HG03378 (cell line): ENCODE results near the gene FGF12.
A peak's percentile ranks its signal among the peaks of the same experiment; 100 is the strongest.

Source experiments
- ATAC-seq: cut with Tn5 transposase; IDR thresholded peaks from one replicate; pipeline ENCODE4 v1.9.1; 2021; ENCODE audit warnings: mild to moderate bottlenecking, moderate library complexity; ENCODE audit not compliant: unreplicated experiment

The FGF12 gene

DNA sequence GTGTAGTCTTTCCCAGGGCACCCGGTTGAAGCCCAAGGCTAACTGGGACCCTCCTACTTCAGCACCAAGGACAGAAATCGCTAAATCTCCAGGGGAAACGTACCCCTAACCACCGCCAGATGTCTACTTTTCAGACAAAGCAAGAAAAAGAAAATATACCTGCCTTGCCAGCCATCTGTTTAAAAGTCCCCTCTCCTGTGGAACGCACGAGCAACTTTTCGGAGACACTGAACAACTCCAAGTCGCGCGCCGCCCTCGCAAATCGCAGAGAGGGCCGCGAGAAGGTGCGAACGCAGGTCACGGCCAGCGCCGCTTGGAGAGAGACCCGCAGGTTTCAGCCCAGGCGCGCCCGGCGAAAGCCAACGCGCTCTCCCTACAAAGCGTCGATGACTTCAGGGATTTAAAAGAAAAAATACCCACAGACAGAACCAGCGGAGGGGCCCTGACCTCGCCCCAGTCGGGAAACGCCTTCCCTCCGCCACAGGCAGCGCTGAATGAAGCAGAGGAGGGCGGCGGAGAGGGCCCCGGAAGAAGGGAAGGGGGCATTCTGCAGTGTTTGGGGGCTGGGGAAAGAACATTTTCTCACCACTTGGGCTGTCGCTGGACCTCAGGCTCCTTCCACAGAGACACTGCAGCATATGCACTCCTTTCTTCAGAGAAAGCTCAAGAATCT lies 213.1 kb downstream of the FGF12 start:
- ATAC-seq = no peak

DNA sequence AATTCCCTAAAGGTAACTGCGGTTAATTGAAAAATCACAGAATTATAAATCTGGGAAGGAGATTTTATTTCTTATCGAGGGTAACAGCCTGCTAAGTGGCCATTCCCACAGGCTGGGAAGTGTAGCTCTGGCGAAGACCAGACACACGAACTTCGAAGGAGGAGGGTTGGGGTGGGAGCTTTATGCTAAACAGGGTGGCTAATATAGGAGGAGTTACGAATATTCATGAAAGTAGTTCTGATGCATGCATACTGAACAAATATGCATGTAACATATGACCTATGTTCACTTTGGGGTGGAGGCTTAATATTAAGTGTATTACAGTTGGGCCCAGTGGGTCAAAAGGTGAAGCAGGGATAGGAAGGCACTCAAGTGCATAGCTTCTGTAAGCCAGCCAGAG lies 221.6 kb downstream of the FGF12 start:
- no peak for ATAC-seq

DNA sequence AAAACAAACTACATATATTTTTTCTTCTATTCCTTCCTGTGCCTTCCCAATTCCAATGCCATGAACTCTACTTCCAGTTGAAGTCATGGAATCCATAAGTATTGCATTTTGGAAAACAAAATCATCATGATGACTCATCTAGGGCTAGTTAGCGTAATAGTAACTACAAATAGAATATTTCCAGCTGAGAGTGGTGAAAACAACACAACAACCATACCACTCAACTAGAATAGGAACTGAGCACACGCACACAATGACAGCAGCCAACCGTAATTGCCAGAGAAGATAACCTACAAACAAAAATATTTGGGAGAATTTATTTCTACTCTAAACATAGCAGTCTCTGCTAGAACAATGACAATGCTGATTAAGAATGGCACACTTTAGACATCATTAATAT lies 225.9 kb downstream of the FGF12 start:
- no peak for ATAC-seq

DNA sequence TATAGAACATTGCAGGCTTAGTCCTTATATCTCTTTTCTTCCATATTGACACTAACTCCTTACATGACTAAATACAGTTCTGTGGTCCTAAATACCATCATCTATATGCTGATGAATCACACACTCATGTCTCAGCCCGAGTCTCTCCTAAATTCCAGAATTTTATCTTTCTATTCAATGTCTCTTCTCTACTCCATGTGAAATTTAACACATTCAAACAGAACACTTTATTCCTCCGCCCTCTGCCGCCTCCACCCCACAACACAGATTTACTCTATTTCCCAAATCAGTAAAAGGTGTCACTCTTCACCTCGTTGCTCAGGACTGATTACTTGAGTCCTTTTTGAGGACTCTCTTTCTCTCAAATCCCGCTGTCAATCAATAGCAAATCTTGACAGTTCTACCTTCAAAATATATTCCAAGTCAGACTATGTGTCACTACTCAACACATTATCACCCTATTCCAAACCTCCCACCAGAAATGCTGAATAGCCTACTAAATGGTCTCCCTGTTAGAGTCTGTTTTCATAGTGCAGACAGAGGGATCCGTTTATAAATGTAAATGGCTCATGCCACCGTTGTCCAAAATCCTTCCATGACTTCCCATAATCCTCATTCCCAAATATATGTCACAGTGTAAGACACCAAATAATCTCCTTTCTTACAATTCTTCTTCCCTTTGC lies 230.3 kb downstream of the FGF12 start:
- ATAC-seq = no peak

DNA sequence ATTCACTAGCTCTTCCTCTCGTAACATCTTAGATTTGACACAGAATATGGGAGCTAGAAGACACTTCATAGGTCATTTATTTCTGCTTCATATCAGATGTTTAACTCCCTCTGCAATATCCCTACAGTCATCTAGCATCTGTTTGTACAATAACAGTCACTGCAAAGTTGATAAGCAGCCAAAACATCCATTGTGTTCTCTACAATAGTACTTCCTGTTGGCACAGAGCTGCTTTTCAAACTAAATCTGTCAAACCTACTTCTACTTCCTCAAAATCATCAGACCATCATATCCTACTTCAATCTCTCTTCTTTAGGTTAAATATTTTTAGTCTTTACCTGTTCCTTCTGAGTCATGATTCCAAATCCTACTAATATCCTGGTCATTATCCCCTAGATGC lies 233.2 kb downstream of the FGF12 start:
- peak; percentile 82 for ATAC-seq

DNA sequence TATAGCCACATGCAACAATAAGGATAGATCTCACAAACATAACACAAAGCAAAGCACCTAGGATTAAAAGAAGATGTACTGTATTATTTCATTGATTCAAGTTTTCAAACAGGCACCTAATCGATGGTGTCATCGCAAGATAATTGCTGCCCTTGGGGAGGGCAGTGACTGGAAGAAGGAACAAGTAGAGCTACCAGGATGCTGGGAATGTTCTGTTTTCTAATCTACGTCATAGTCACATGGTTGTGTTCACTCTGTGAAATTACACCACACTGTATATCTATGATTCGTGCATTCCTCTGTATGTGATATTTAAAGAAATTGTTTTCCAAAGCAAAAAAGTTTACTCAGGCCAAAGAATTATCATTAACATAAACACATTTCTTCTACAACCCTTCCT lies 236.6 kb downstream of the FGF12 start:
- no peak for ATAC-seq

DNA sequence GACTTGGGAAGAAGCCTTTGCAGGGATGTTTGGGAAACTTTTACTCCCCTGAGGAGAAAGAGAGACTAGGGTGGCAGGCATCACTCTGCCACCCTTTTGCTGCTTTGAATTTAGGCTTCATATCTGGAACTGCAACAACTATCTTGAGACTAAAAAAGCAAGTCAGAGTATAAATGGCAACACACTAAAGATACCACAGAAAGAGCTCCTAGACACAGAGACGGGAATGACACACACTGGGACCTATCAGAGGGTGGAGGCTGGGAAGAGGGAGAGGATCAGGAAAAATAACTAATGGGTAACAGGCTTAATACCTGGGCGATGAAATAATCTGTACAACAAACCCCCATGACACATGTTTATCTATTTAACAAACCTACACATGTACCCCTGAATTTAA lies 237.8 kb downstream of the FGF12 start:
- no peak for ATAC-seq

DNA sequence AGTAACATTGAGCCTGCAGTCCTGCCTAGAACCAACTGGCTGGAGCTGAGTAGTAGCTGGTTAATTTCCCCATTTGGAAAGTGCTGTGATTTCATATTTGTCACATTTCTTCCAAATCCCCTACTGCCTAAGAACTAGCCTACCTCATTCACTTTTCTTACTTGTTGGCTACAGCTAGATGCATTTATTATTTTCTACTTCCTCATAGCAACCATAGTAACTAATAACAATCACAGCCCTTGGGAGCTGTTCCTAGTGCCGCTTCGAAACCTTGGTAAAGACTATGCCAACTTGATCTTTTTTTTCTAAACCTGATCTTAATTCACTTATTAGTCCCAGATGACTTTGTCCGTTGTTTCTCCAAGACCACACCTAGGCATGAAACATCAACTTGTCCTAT lies 240.3 kb downstream of the FGF12 start:
- ATAC-seq = no peak

DNA sequence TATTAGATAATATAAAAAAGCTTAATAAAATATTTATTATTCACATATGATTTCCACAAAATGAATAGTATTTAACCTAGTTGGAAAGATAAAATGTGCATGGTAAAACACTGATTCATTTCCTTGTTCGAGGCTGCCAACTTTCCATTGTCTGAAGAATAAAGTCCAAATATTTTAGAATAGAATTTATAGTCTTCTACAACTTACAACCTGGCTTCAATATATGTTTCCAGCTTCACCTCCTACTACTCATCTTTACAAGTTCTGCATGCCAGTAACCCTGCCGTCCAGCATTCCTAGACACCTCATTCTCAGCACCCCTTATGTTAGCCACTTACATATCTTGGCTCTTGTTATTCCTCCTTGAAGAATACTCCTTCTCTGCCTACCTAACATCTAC lies 244.5 kb downstream of the FGF12 start:
- no peak for ATAC-seq

DNA sequence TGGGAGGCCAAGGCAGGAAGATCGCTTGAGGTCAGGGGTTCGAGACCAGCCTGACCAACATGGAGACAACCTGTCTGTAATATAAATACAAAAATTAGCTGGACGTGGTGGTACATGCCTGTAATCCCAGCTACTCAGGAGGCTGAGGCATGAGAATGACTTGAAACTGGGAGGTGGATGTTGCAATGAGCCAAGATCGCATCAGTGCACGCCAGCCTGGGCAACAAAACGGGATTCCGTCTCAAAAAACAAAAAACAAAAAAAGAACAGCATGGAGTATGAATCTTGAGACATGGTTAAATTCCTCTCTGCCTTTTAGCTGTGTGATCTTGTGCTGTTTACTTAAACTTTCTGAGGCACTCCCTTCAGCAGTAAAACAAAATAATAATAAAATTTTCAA lies 244.9 kb downstream of the FGF12 start:
- no peak for ATAC-seq

DNA sequence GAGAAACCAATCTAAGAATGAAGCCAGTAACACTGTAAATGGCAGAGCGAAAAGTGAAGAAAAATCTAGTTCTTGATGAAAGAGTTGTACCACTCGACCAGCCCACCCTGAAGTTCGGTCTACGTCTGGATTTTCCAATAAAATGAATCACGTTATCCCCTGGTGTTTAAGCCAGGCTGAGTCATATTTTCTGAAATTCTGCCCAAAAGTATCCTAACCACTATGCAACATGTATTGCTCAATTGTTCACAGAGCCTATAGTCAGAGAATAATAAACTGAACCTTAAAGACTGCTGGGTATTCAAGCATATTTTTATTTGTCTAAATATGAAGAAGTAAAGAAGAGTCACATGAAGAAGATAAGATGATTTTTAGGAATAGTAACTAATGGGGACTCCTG lies 245.7 kb downstream of the FGF12 start:
- ATAC-seq = no peak

DNA sequence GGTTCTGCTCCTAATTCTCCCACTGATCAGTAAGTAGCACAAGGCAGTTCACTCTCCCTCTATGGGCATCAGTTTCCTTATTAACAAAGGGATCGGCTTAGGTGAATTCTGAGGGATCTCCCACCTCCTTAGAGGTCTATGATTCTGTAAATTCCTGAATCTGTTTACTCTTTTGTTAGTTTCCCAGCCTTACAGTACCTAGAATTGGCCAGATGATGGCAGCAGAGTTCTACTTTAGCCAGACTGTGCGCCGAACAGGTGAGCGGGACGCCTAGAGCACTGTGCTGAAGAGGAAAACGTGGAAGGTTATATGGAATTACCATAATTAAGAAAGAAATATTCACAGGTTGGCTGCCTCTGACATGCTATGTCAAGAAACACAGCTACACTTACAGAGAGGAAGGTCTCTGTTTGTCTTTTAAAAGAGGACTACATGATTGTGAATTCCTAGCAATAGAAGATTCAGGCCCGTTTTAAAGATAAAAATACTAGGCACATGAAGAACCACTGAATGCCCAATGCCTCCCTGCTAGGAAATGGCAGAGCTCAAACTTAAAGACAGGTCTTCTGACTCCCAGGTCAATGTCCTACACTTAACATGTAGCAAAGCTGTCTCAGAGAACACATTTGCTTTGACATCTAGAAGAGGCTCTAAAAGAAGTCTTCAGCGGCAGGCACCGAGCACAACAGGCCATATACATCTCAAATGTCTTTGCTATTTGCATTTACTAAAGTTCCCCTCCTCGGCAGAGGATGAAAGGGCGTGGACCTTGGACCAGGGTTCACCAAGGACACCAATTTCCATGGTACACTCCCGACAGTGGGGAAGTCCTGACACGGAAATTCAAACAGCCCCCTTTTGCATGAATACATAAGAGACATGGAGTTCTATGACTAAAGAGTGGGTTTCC lies 259.9 kb downstream of the FGF12 start:
- ATAC-seq = peak; percentile 94

DNA sequence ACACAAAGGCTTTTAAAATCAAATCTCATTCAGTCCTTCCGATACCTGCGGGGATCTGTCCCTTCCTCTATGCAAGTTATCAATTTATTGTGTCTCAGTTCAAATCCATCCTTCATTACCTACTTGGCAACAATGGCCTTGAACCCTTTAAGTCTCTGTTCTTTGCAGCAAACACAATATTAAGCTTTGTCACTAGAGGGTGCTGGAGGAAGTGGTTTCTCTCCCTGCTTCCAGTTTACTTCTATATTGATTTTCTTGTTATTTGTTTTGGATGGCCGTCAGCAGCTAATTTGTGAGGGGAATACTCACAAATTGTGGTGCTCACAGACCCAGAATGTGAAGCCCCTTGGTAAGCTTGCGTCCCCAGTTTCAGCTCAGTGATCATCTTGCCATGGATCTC lies 278.3 kb downstream of the FGF12 start:
- ATAC-seq = no peak

DNA sequence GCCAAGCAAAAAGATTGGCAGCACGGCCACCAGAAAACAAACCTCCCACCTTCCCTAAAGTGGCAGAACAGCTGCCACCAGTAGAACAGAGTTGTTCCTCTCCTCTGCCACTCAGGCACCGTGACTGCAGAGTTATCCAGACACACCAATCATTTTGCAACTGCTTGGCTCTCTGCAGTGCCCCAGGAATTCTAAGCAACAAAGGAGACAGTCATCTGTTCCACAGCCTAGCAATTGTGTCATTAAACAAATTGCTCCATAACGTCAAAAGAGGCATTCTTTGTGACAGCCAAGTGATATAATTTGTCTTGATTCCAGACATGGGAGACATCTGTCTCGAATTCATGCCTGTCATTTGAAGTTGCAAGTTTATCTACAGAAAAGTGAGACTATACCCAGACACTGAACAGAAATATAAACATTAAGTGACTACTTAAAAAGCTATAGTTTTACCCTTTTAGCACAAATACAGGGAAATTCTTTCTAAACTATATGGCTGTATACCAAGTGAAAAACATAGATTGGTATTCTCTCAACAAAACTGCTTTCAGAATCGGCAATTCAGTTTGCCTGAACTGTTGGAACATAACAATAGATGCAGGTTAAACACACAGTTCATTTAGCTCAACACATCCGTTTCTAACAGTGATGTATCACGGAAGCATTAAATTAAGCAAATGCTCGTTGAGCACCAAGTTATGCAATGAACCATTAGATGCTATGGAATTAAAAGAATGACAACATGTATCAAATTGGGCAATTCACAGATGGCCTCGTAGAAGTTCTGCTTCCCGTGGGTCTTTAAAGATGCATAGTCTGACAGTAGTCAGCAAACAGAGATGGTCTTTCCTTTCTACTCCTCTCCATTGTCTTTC lies 281.3 kb downstream of the FGF12 start:
- ATAC-seq = no peak

DNA sequence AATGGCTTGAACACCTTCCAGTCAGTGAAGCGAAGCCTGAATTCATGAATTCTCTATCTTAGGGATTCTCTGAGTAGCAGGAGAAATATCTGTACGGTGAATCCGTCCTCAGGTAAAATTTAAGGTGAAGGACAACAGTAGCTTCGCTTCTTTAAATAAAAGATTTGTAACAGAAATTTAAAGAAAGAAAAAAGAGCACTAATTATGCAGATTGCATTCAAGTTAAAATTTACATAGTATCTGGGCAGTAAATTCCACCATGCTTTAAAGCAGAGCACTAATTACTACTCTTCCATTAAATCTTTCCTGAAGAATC lies 282.6 kb downstream of the FGF12 start:
- ATAC-seq = no peak

DNA sequence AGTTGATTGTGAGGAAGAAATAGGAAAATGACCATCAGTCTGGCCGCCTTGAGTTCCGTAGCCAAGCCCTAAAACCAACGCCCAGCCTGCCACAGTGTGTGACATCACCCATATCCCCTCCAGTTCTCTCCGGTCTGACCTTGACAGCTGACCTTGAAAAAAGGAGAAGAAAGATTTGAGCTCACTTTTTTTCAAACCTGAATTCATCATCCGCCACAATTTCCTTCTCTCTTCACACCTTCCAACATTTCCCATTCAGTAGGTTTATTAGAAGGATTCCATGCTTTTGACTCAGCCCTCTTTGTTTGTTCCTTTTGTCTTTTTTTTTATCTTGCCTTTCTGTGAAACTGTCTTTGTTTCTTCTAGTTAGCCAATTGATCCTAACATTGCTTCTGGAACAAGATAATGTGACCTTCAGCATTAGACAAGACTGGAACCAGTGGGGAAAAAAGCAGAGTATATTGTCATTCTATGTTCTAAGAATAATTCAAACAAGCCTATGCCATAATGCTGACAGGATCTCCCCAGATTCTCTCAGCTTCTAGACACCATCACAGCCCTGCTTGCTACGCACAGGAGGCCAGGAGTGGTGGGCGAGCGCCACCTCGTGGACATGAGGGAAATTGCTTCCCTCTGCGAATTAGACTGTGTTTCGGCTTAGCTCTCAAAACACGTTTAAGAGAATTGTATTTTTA lies 283.1 kb downstream of the FGF12 start:
- peak; percentile 92 for ATAC-seq

DNA sequence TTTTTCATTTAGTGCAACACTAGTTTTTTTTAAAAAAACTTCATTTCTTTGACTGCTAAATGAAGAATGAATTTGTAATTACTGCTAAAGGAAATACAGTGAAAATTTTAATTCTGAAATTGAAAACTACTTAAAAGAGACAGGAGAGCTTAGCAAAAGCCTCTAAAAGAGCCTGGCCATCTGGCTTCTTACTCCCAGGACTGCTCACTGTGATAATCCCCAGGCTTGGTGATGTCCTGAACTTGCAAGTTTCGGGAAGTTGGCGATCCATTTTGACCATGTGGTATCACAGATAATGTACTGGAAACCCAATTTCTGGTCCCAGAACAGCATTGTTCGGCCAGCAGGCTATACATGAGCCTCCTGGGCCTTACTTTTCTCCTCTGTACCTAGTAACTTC lies 292.1 kb downstream of the FGF12 start:
- ATAC-seq = no peak

DNA sequence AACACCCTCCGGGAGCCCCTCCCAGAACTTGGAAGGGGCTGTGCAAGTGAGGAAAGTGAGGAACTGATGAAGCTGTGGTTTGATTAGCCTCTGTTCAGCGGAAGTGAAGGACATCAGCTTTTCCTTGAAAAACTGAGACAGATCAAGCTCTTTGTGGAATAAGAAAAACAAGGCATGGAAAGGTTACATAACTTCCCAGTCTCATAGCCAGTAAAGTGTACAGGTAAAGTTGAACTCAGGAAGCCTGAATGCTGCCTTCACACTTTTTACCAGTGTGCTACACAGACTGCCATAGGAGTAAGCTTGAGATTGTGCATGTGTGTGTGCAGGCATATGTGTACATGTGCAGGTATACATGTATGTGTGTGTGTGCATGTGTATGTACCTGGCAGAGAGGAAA lies 293.2 kb downstream of the FGF12 start:
- no peak for ATAC-seq

DNA sequence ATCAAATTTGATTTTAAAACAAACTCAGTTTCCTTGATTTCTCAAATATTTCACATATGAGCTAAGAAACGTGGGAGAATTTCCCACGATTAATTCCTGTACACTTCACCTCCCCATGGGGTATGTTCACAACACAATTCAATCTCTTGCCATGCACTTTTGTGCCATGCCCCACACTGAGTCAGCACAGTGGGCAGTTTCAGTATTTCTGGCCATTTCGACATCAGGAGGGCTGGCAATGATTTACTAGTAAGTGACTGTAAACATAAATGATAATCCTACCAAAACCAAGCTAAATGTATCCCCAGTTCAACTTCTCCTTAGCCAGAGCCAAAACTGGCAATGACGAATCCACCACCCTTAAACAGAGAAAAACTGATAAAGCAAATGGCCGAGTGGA lies 293.6 kb downstream of the FGF12 start:
- ATAC-seq = peak; percentile 52

DNA sequence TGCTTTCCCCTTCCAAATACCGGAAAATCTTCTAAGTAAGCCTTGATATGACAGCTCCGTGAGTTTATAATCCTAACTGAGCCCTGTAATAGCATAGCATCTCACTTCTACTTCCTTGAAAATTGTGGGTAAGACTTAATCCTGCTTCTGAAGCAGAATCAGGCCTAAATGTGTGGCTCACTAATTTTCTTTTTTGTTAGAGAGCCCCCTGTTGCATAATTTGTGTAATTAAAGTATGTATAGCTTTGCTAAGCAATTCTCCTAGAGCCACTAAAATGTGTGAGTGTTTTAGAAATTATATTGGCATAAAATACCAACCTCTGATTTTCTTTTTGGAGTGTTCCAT lies 304.4 kb downstream of the FGF12 start:
- no peak for ATAC-seq
